ENCODE results near the gene LDLRAD3.

DNA sequence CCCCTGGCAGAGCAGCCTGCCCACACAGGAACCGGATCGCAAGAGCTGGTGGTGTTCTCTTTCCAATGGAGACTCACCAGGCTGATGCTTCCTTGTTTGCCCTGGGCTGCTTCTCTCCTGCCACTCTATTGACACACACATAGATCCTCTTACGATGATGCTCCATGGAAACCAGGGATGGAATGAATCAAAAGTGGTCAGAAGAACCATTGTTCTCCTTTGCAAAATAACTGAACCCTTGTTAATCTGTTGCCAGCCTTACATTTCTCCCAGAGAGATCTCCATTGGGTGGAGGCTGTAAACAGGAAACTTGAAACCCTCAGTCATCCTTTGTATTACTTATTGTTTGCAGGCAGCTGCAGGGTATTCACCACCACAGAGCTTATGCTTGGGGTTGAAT is 24.6 kb upstream of the LDLRAD3 start:
- TF ChIP-seq SP1 (IDR thresholded peaks at IDR 0.05) (no peak), FOXK2 (IDR thresholded peaks at IDR 0.05) (no peak), BHLHE40 (IDR thresholded peaks at IDR 0.05; ENCODE audit: borderline replicate concordance) (no peak), LEF1 (IDR thresholded peaks at IDR 0.05; ENCODE audit: borderline replicate concordance) (no peak), FOXA1 (IDR thresholded peaks at IDR 0.05) (no peak), ZNF384 (IDR thresholded peaks at IDR 0.05) (no peak), TARDBP (IDR thresholded peaks at IDR 0.05) (no peak), FOXM1 (IDR thresholded peaks at IDR 0.05; ENCODE audit: borderline replicate concordance) (no peak), ARNT (IDR thresholded peaks at IDR 0.05) (no peak)
- TF ChIP-seq, protein P1, sequence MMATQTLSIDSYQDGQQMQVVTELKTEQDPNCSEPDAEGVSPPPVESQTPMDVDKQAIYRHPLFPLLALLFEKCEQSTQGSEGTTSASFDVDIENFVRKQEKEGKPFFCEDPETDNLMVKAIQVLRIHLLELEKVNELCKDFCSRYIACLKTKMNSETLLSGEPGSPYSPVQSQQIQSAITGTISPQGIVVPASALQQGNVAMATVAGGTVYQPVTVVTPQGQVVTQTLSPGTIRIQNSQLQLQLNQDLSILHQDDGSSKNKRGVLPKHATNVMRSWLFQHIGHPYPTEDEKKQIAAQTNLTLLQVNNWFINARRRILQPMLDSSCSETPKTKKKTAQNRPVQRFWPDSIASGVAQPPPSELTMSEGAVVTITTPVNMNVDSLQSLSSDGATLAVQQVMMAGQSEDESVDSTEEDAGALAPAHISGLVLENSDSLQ (IDR thresholded peaks at IDR 0.05) = no peak

Measured in HEK293T (cell line).